Neural cell (in vitro differentiated cells): ENCODE results near the gene FTMT. TPM values are rescaled to one million over a fixed set of nuclear protein-coding genes. Genes with fewer than 3 reads are reported as not detected.

ENCODE experiments used
- H2AFZ ChIP-seq: fragments of 200-600, 300-800 bp; sonication (generic), shearing (Covaris generic); 2 replicates; pipeline ENCODE4 v1.6.0; 2014; ENCODE audit warnings: low read depth, mild to moderate bottlenecking, antibody characterized with exemption, low read length, moderate library complexity
- H3F3A ChIP-seq: fragments of 200-600 bp; shearing (Covaris generic); 2 replicates; pipeline ENCODE4 v1.6.1; 2016; ENCODE audit warnings: mild to moderate bottlenecking, moderate library complexity, mixed read lengths, antibody characterized with exemption, low read length; ENCODE audit not compliant: insufficient read depth, poor library complexity, severe bottlenecking
- H3K27ac ChIP-seq: fragments of 200-600, 300-800 bp; sonication (generic), shearing (Covaris generic); 2 replicates; pipeline ENCODE4 v1.5.1; 2014; ENCODE audit warnings: mild to moderate bottlenecking, low read length, moderate library complexity
- H3K27me3 ChIP-seq: fragments of 300-800, 200-600 bp; sonication (generic), shearing (Covaris generic); 2 replicates; pipeline ENCODE4 v1.6.0; 2014; ENCODE audit warnings: mild to moderate bottlenecking, low read depth, low read length, moderate library complexity; ENCODE audit not compliant: insufficient read depth
- H3K36me3 ChIP-seq: fragments of 300-800, 200-600 bp; sonication (generic), shearing (Covaris generic); 2 replicates; pipeline ENCODE4 v1.5.1; 2014; ENCODE audit warnings: mild to moderate bottlenecking, antibody characterized with exemption, low read length, moderate library complexity; ENCODE audit not compliant: insufficient read depth
- H3K4me2 ChIP-seq: fragments of 300-800, 200-600 bp; sonication (generic), shearing (Covaris generic); 2 replicates; pipeline ENCODE4 v1.6.0; 2014; ENCODE audit warnings: mild to moderate bottlenecking, low read length
- H3K4me3 ChIP-seq: fragments of 300-800, 200-600 bp; sonication (generic), shearing (Covaris generic); 2 replicates; pipeline ENCODE4 v1.5.1; 2014; ENCODE audit warnings: mild to moderate bottlenecking, low read length, moderate library complexity
- H3K79me2 ChIP-seq: fragments of 200-600 bp; shearing (Covaris generic); replicated peaks from 2 replicates; pipeline ENCODE4 v1.6.0; 2014; ENCODE audit warnings: mild to moderate bottlenecking, low read length, moderate library complexity; ENCODE audit not compliant: insufficient read depth
- H3K9ac ChIP-seq: fragments of 300-800, 200-600 bp; sonication (generic), shearing (Covaris generic); 2 replicates; pipeline ENCODE4 v1.6.1; 2016; ENCODE audit warnings: mild to moderate bottlenecking, low read length, mixed read lengths
- H3K9me2 ChIP-seq: fragments of 200-600 bp; shearing (Covaris generic); 2 replicates; pipeline ENCODE4 v1.6.1; 2016; ENCODE audit warnings: mild to moderate bottlenecking, low read length, mixed read lengths; ENCODE audit not compliant: insufficient read depth
- H3K9me3 ChIP-seq: fragments of 200-600, 300-800 bp; sonication (generic), shearing (Covaris generic); 2 replicates; pipeline ENCODE4 v1.6.1; 2016; ENCODE audit warnings: mild to moderate bottlenecking, mixed run types, low read length, moderate library complexity, mixed read lengths
- H4K20me1 ChIP-seq: fragments of 200-600 bp; shearing (Covaris generic); 2 replicates; pipeline ENCODE4 v1.6.1; 2016; ENCODE audit warnings: mild to moderate bottlenecking, mixed run types; ENCODE audit not compliant: insufficient read depth
- EP300 ChIP-seq: fragments of 450-650 bp; conservative IDR thresholded peaks from 2 replicates; pipeline ENCODE4 v1.6.1; 2014; ENCODE audit warnings: antibody characterized with exemption, mild to moderate bottlenecking, moderate library complexity; ENCODE audit not compliant: poor library complexity, severe bottlenecking
- EZH2 ChIP-seq: fragments of 200-600, 300-800 bp; shearing (Covaris generic), sonication (generic); IDR thresholded peaks from 2 replicates; pipeline ENCODE4 v1.6.1; 2014; ENCODE audit warnings: antibody characterized with exemption, low read length, borderline replicate concordance, mild to moderate bottlenecking; ENCODE audit not compliant: insufficient read depth, poor library complexity, severe bottlenecking
- MXI1 ChIP-seq: fragments of 450-650 bp; conservative IDR thresholded peaks from 2 replicates; pipeline ENCODE4 v1.6.1; 2014; ENCODE audit warnings: antibody characterized with exemption, mild to moderate bottlenecking; ENCODE audit not compliant: poor library complexity, severe bottlenecking
- POLR2AphosphoS5 ChIP-seq: IDR thresholded peaks from 2 replicates; pipeline ENCODE4 v1.6.1; 2012
- RAD21 ChIP-seq: fragments of 450-650 bp; conservative IDR thresholded peaks from 2 replicates; pipeline ENCODE4 v1.6.1; 2014; ENCODE audit warnings: antibody characterized with exemption, mild to moderate bottlenecking, moderate library complexity
- SMC3 ChIP-seq: fragments of 450-650 bp; conservative IDR thresholded peaks from 2 replicates; pipeline ENCODE4 v1.6.1; 2014; ENCODE audit warnings: antibody characterized with exemption, mild to moderate bottlenecking, moderate library complexity; ENCODE audit not compliant: poor library complexity
- TAF1 ChIP-seq: IDR thresholded peaks from 2 replicates; pipeline ENCODE4 v1.6.1; 2012; ENCODE audit warnings: low read depth
- polyA plus RNA-seq: library from polyadenylated mRNA; depleted of rRNA; stranded (reverse); fragments of >200 nt; gene quantifications from 2 replicates; pipeline ENCODE4 v1.2.3, GENCODE V29; 2014
- TF ChIP-seq, protein P1 (sequence below): fragments of 450-650 bp; IDR thresholded peaks from 2 replicates; pipeline ENCODE4 v1.5.1; 2014; ENCODE audit warnings: antibody characterized with exemption, mild to moderate bottlenecking, moderate library complexity; ENCODE audit not compliant: poor library complexity, severe bottlenecking
- TF ChIP-seq, protein P2 (sequence below): IDR thresholded peaks from 2 replicates; pipeline ENCODE4 v1.6.1; 2012; ENCODE audit warnings: borderline replicate concordance

Gene FTMT
- polyA plus RNA-seq, 1 donor from 2014 or later: not detected

DNA sequence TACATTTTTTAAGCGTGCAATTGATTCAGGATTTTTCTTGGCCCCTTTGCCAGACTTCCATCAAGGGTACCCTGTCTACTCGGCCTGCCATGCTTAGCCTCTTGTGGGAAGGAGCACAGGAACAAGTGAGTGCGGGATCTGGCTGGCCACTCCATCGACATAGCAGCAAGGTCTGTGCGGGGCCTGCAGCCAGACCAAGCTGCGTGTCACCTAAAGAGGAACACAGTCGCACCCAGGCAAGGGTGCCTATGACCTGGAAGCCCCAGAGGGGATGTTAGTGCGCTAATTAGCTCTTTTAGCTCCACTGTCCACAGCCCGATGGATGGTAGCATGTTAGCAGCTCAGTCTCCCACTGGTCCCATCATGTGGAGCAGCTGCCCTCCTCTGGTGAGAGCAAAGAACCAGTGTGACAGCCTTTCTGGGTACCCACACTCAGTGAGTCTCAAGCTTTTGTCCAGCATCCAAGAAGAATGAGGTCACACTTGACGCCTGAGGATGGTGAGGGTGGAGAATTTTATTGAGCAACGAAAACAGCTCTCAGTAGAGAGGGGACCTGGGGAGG is 38.7 kb downstream of the FTMT start:
- Histone ChIP-seq H3K9me3 (no peaks in the 10 kb centered on the region), H3K9me2 (no peaks in the 10 kb centered on the region), H3K27ac (no peak overlapping the region), H3K4me3 (no peak overlapping the region), H2AFZ (no peak overlapping the region), H3K79me2 (no peaks in the 10 kb centered on the region), H3K4me2 (no peak overlapping the region), H3K9ac (no peak overlapping the region), H3F3A (no peaks in the 10 kb centered on the region), H3K36me3 (no peaks in the 10 kb centered on the region), H4K20me1 (no peaks in the 10 kb centered on the region), H3K27me3 (no peaks in the 10 kb centered on the region)
- no peak for TF ChIP-seq SMC3
- TF ChIP-seq, protein P1, sequence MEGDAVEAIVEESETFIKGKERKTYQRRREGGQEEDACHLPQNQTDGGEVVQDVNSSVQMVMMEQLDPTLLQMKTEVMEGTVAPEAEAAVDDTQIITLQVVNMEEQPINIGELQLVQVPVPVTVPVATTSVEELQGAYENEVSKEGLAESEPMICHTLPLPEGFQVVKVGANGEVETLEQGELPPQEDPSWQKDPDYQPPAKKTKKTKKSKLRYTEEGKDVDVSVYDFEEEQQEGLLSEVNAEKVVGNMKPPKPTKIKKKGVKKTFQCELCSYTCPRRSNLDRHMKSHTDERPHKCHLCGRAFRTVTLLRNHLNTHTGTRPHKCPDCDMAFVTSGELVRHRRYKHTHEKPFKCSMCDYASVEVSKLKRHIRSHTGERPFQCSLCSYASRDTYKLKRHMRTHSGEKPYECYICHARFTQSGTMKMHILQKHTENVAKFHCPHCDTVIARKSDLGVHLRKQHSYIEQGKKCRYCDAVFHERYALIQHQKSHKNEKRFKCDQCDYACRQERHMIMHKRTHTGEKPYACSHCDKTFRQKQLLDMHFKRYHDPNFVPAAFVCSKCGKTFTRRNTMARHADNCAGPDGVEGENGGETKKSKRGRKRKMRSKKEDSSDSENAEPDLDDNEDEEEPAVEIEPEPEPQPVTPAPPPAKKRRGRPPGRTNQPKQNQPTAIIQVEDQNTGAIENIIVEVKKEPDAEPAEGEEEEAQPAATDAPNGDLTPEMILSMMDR: no peak
- no peak for TF ChIP-seq MXI1
- TF ChIP-seq POLR2AphosphoS5: no peak
- TF ChIP-seq, protein P2, sequence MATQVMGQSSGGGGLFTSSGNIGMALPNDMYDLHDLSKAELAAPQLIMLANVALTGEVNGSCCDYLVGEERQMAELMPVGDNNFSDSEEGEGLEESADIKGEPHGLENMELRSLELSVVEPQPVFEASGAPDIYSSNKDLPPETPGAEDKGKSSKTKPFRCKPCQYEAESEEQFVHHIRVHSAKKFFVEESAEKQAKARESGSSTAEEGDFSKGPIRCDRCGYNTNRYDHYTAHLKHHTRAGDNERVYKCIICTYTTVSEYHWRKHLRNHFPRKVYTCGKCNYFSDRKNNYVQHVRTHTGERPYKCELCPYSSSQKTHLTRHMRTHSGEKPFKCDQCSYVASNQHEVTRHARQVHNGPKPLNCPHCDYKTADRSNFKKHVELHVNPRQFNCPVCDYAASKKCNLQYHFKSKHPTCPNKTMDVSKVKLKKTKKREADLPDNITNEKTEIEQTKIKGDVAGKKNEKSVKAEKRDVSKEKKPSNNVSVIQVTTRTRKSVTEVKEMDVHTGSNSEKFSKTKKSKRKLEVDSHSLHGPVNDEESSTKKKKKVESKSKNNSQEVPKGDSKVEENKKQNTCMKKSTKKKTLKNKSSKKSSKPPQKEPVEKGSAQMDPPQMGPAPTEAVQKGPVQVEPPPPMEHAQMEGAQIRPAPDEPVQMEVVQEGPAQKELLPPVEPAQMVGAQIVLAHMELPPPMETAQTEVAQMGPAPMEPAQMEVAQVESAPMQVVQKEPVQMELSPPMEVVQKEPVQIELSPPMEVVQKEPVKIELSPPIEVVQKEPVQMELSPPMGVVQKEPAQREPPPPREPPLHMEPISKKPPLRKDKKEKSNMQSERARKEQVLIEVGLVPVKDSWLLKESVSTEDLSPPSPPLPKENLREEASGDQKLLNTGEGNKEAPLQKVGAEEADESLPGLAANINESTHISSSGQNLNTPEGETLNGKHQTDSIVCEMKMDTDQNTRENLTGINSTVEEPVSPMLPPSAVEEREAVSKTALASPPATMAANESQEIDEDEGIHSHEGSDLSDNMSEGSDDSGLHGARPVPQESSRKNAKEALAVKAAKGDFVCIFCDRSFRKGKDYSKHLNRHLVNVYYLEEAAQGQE: no peak
- TF ChIP-seq EP300: no peak
- TF ChIP-seq TAF1: no peak
- no peak for TF ChIP-seq EZH2
- TF ChIP-seq RAD21: no peak

DNA sequence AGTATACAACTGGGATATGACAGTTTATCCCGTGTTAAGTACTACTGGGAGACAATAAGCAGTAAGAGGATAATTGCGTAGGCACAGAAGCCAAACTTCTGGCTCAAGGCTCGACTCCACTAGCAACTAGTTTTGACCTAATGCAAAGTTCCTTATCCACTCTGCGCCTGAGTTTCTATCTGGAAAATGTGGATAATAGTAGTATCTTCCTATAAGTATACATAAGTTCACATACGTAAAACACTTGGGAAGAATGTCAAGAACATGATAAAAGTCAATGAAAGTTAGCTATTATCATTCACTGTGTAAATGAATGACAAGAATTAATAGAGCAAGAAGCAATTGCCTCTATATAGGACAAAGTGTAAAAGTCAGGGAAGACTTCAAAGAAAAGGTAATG is 45.7 kb downstream of the FTMT start:
- Histone ChIP-seq H3K36me3 (no peaks in the 10 kb centered on the region), H3K9me3 (no peaks in the 10 kb centered on the region), H3K27ac (no peak overlapping the region), H4K20me1 (no peaks in the 10 kb centered on the region), H3F3A (no peaks in the 10 kb centered on the region), H3K9ac (no peak overlapping the region), H3K79me2 (no peaks in the 10 kb centered on the region), H3K4me2 (no peak overlapping the region), H2AFZ (no peak overlapping the region), H3K9me2 (no peaks in the 10 kb centered on the region), H3K4me3 (no peak overlapping the region), H3K27me3 (no peaks in the 10 kb centered on the region)
- no peak for TF ChIP-seq POLR2AphosphoS5
- no peak for TF ChIP-seq TAF1
- no peak for TF ChIP-seq EP300
- TF ChIP-seq SMC3: no peak
- TF ChIP-seq RAD21: no peak
- TF ChIP-seq, protein P1: no peak
- TF ChIP-seq, protein P2: no peak
- TF ChIP-seq MXI1: no peak
- no peak for TF ChIP-seq EZH2
